Testis (tissue), 2 donors: ENCODE results near the gene TMCC3.

Experiments
- POLR2A ChIP-seq: fragments of 450-650 bp; IDR thresholded peaks from one replicate; pipeline ENCODE4 v1.6.1; 2017; ENCODE audit warnings: antibody characterized with exemption, mild to moderate bottlenecking, moderate library complexity
- TF ChIP-seq, protein P1 (sequence below), 3 experiments: fragments of 450-650 bp in 2 of 3; fragments of 200-600 bp in 1 of 3; sonication (generic) in 1 of 3; IDR thresholded peaks; one replicate each; pipeline ENCODE4 v1.5.1; 2016 to 2019; ENCODE audit warnings: antibody characterized with exemption in 3 of 3, mild to moderate bottlenecking in 2 of 3, moderate library complexity in 1 of 3

DNA sequence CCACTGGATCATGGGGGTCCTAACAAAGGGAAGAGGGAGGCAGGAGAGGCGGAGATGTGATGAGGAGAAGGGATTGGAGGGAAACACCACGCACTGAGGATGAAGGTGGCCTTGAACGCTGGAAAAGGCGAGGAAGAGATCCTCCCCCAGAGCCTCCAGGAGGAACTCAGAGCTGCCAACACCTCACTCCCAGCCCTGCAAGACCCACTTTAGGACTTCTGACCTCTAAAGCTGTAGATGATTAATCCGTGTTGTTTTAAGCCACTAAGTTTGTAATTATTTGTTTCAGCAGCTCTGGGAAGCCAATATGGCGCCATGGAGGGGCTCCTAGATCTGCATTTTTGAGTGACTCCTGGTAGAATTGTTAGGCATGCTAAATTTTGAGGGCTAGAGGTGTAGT is 116.1 kb downstream of the TMCC3 start:
- TF ChIP-seq, protein P1, sequence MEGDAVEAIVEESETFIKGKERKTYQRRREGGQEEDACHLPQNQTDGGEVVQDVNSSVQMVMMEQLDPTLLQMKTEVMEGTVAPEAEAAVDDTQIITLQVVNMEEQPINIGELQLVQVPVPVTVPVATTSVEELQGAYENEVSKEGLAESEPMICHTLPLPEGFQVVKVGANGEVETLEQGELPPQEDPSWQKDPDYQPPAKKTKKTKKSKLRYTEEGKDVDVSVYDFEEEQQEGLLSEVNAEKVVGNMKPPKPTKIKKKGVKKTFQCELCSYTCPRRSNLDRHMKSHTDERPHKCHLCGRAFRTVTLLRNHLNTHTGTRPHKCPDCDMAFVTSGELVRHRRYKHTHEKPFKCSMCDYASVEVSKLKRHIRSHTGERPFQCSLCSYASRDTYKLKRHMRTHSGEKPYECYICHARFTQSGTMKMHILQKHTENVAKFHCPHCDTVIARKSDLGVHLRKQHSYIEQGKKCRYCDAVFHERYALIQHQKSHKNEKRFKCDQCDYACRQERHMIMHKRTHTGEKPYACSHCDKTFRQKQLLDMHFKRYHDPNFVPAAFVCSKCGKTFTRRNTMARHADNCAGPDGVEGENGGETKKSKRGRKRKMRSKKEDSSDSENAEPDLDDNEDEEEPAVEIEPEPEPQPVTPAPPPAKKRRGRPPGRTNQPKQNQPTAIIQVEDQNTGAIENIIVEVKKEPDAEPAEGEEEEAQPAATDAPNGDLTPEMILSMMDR (IDR thresholded peaks at IDR 0.05) = no peak
- no peak for TF ChIP-seq POLR2A
